22Rv1 (cell line): ENCODE data around the gene BMP7.

ENCODE experiments used
- H3K27ac ChIP-seq: fragments of 450-650 bp; 2 replicates; pipeline ENCODE4 v1.5.1; 2017
- CTCF ChIP-seq: fragments of 450-650 bp; IDR thresholded peaks from 2 replicates; pipeline ENCODE4 v1.5.1; 2017; ENCODE audit warnings: mild to moderate bottlenecking
- ZFX ChIP-seq: fragments of 450-650 bp; IDR thresholded peaks from 2 replicates; pipeline ENCODE4 v1.6.1; 2017; ENCODE audit warnings: antibody characterized with exemption, borderline replicate concordance

BMP7 gene

GRCh38 chr20:57278457-57278856 lies 12.0 kb upstream of the BMP7 start:
- no peak overlapping the region for H3K27ac ChIP-seq
- TF ChIP-seq ZFX = no peak
- TF ChIP-seq CTCF = no peak

GRCh38 chr20:57277398-57278105 lies 11.1 kb upstream of the BMP7 start:
- TF ChIP-seq ZFX (no peak), CTCF (no peak)
- H3K27ac ChIP-seq = no peak overlapping the region

GRCh38 chr20:57276221-57276620 lies 9.8 kb upstream of the BMP7 start:
- no peak overlapping the region for H3K27ac ChIP-seq
- TF ChIP-seq ZFX (no peak), CTCF (no peak)

GRCh38 chr20:57275813-57276212 lies 9.4 kb upstream of the BMP7 start:
- TF ChIP-seq CTCF (no peak), ZFX (no peak)
- H3K27ac ChIP-seq = no peak overlapping the region

DNA sequence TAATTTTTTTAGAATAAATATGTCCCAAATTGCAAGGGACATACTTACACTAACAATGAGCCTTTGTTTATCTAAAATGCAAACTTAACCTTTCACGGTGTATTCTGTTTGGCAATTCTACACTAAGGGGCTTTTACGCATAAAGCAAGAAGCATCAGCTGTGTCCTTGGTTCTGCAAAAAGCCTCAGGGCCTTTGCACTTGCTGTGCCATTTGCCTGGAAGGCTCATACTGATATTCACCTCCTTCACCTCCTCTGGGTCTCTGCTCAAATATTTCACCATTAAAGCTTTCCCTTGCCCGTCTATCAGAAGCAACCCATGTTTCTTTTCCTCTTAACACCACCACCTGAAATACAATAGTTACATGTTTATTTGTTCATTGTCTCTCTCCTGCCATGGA lies 8.9 kb upstream of the BMP7 start:
- no peak overlapping the region for H3K27ac ChIP-seq
- TF ChIP-seq ZFX (no peak), CTCF (no peak)

DNA sequence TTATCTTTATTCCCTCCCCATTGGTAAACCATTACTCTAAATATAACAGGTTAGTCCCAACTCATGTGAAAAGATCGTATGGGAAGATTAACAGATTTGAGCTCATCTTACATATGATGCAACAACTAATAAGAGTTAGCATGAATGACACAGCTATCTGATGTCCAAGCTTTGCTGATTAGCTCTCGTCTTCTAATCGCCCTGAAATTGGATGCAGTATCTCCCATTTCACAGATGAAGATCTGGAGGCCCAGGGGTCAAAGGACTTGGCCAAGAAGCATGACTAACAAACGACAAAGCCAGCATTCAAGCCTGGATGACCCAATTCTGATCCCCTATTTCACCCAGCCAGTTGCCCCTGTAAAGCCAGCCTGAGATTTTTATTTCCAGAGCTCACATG lies 8.4 kb upstream of the BMP7 start:
- no peak for TF ChIP-seq CTCF
- no peak for TF ChIP-seq ZFX
- H3K27ac ChIP-seq = no peak overlapping the region

GRCh38 chr20:57274299-57274698 lies 7.9 kb upstream of the BMP7 start:
- H3K27ac ChIP-seq = no peak overlapping the region
- TF ChIP-seq ZFX (no peak), CTCF (no peak)
